Psoas muscle (tissue), 8 donors: ENCODE results near the gene USP40. TPM values are rescaled to one million over a fixed set of nuclear protein-coding genes. Genes with fewer than 3 reads are reported as not detected.

Experiments used
- ATAC-seq, 4 donors: fragments of 200-7000 bp; cut with Tn5 transposase; one replicate each; pipeline ENCODE4 v1.9.1; 2020; ENCODE audit warnings: moderate library complexity in 3 of 4, mild to moderate bottlenecking in 2 of 4
- DNase-seq, 2 donors: peaks; one replicate each; pipeline ENCODE4 v3.0.0-alpha.2; 2020
- H3K27ac ChIP-seq: fragments of 200-600 bp; one replicate; pipeline ENCODE4 v1.8.0; 2022
- H3K27me3 ChIP-seq, 3 donors: fragments of 200-600 bp in 1 of 3; one replicate each; pipeline versions ENCODE4 v1.6.1 to v1.8.0; 2013 to 2022; ENCODE audit warnings: low read length in 2 of 3, mild to moderate bottlenecking in 2 of 3, moderate library complexity in 1 of 3; ENCODE audit not compliant: insufficient read depth in 3 of 3
- H3K36me3 ChIP-seq, 2 donors: fragments of 200-600 bp in 1 of 2; one replicate each; pipeline versions ENCODE4 v1.6.1 to v1.8.0; 2013 to 2022; ENCODE audit warnings: low read depth in 1 of 2, mild to moderate bottlenecking in 1 of 2, moderate library complexity in 1 of 2; ENCODE audit not compliant: insufficient read depth in 1 of 2
- H3K4me1 ChIP-seq: fragments of 200-600 bp; one replicate; pipeline ENCODE4 v1.8.0; 2022
- H3K4me3 ChIP-seq: fragments of 200-600 bp; one replicate; pipeline ENCODE4 v1.8.0; 2022; ENCODE audit warnings: mild to moderate bottlenecking
- H3K9me3 ChIP-seq: fragments of 200-600 bp; one replicate; pipeline ENCODE4 v1.8.0; 2022
- WGBS, 3 donors: extraction: QIAGEN DNeasy Blood & Tissue Kit; methylation state at CpG; one replicate each; pipeline versions ENCODE4 v1.1.6 to v1.1.7; 2013; 5-methylcytosine and 5-hydroxymethylcytosine counted together
- intact Hi-C, 2 donors: fragments of 100-400 bp; cut with DNase I; formaldehyde crosslinking; loops; one replicate each; pipeline versions ENCODE4 v1.11.0 to v1.14.2; 2022
- long read RNA-seq, 2 donors: library from polyadenylated mRNA; unstranded; transcript quantifications; one replicate each; pipeline ENCODE4 v2.0.0, GENCODE V29; 2021
- polyA plus RNA-seq, 3 donors: library from polyadenylated mRNA; stranded (reverse); fragments of 200-250 nt; gene quantifications; one replicate each; pipeline ENCODE4 v1.2.3, GENCODE V29; 2013
- total RNA-seq, 4 donors: library from RNA; stranded (reverse); fragmentation: NEBNext Ultra II Directional in 2 of 4; extraction: Animal tissue kit (Norgen Biotek cat#: 25700) in 2 of 4; gene quantifications; one replicate each; pipeline versions ENCODE4 v1.2.1 to v1.2.4, GENCODE V29; 2021 to 2023
- TF ChIP-seq, protein P1 (sequence below): fragments of 200-600 bp; IDR thresholded peaks from one replicate; pipeline ENCODE4 v1.8.0; 2022; ENCODE audit warnings: antibody characterized with exemption
- donor health status: healthy with polysubstance abuse.
- donor health status: DM: no; HTN: no; CAD: no; lungs with moderate emphysema.
- donor health status: Bipolar disorder and iron deficiency.
- donor health status: healthy.
- donor health status: DM: yes; HTN: yes; CAD: no.
- donor health status: DM: no; HTN: no; CAD: no.
- donor health status: DM: no; HTN: no; CAD: no.
- donor health status: DM: yes; HTN: yes; CAD: no.

USP40 gene, protein sequence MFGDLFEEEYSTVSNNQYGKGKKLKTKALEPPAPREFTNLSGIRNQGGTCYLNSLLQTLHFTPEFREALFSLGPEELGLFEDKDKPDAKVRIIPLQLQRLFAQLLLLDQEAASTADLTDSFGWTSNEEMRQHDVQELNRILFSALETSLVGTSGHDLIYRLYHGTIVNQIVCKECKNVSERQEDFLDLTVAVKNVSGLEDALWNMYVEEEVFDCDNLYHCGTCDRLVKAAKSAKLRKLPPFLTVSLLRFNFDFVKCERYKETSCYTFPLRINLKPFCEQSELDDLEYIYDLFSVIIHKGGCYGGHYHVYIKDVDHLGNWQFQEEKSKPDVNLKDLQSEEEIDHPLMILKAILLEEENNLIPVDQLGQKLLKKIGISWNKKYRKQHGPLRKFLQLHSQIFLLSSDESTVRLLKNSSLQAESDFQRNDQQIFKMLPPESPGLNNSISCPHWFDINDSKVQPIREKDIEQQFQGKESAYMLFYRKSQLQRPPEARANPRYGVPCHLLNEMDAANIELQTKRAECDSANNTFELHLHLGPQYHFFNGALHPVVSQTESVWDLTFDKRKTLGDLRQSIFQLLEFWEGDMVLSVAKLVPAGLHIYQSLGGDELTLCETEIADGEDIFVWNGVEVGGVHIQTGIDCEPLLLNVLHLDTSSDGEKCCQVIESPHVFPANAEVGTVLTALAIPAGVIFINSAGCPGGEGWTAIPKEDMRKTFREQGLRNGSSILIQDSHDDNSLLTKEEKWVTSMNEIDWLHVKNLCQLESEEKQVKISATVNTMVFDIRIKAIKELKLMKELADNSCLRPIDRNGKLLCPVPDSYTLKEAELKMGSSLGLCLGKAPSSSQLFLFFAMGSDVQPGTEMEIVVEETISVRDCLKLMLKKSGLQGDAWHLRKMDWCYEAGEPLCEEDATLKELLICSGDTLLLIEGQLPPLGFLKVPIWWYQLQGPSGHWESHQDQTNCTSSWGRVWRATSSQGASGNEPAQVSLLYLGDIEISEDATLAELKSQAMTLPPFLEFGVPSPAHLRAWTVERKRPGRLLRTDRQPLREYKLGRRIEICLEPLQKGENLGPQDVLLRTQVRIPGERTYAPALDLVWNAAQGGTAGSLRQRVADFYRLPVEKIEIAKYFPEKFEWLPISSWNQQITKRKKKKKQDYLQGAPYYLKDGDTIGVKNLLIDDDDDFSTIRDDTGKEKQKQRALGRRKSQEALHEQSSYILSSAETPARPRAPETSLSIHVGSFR
- 10 to 100 TPM; 13.3 to 23.3 (median 21.9) TPM for total RNA-seq
- polyA plus RNA-seq: 10 to 100 TPM in 1 of 3 donors, 1 to 10 TPM in 2; 9.1 to 19.4 (median 9.3) TPM
- long read RNA-seq, donor 1, partial matches to known transcripts: 4 of 14 reads
- long read RNA-seq, donor 1, other reads (novel, unspliced or antisense): 10 of 14 reads
- long read RNA-seq, donor 2, partial matches to known transcripts: 5 of 18 reads
- long read RNA-seq, donor 2, other reads (novel, unspliced or antisense): 13 of 18 reads

DNA sequence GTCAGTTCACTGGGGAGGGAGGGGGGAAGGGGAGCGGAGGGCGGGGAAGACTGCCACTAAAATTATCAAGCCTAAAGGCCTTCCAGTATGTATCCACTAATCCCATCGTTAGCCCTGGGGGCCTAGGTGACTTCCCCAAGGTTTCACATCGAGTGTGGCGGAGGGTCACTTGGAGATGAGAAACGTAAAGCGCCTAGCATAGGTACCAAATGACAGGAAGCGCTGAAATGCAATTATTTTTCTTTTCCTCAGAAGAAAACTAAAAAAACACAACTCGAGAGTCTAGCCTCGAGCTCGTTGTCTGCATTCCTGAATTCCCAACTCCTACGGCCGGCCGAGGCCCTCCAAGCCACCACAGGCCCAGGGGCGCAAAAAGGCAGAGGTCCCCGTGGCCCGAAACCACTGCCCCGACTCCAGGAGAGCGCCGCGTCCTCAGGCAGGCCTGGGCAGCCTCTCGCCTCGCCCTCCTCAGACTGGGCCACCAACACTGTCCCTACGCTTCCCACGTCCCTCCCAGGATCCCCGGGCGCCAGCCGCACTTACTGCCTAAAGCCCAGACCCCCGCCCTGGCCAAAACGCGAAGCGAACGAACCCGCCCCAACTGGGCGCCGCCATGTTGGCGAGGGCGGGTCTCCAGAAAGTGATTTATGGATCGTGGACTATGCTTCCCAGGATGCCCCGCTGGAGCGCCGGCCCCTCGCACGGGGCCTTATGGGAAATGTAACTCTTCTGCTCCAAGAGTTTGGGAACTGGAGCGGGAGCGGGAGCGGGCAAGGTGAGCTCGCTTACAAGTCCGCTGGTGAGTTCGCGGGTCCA, at the start of gene USP40:
TSS of gene USP40 (minus strand) at position 642 of the 816 bp plus-strand sequence. CDS start 1,228 bp downstream, outside the sequence.
- H3K27me3 ChIP-seq: no peaks in the 10 kb centered on the region
- TF ChIP-seq, protein P1, sequence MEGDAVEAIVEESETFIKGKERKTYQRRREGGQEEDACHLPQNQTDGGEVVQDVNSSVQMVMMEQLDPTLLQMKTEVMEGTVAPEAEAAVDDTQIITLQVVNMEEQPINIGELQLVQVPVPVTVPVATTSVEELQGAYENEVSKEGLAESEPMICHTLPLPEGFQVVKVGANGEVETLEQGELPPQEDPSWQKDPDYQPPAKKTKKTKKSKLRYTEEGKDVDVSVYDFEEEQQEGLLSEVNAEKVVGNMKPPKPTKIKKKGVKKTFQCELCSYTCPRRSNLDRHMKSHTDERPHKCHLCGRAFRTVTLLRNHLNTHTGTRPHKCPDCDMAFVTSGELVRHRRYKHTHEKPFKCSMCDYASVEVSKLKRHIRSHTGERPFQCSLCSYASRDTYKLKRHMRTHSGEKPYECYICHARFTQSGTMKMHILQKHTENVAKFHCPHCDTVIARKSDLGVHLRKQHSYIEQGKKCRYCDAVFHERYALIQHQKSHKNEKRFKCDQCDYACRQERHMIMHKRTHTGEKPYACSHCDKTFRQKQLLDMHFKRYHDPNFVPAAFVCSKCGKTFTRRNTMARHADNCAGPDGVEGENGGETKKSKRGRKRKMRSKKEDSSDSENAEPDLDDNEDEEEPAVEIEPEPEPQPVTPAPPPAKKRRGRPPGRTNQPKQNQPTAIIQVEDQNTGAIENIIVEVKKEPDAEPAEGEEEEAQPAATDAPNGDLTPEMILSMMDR: no peak
- peak; percentile 99 for ATAC-seq
- DNase-seq: peak; percentile 89 to 92
- H3K4me3 ChIP-seq: peak within 1 kb of the TSS; percentile 79
- intact Hi-C loops: no loop called here
- H3K27ac ChIP-seq: peak within 1 kb of the TSS; percentile 97
- no peaks in the 10 kb centered on the region for H3K9me3 ChIP-seq
- WGBS, 3 donors: 0% methylated on average over 51 of the region's 51 CpGs
- peaks cover 0 to 25% of the 10 kb centered on the region in 2 donors for H3K36me3 ChIP-seq
- H3K4me1 ChIP-seq: peaks cover 14% of the 10 kb centered on the region

DNA sequence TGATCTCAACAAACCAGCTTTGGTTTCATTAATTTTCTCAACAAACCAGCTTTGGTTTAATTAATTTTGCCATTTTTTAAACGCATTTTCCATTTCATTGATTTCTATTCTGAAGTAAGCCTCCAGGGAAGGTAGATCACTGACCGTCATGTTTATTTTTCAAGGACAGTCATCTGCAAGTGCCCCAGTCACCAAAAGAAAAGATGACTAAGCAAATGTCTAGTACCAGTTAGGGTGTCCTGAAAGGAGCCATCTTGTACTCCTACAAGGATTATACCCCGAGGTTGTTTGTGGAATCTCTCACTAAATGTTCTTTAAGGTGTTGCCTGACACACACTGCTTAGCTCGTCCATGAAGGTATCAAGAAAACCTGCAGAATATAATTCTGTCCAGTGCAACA, 44.7 kb upstream of the USP40 start:
- Histone ChIP-seq H3K36me3 (no peaks in the 10 kb centered on the region), H3K27ac (no peak overlapping the region), H3K4me3 (no peak overlapping the region), H3K4me1 (no peaks in the 10 kb centered on the region), H3K27me3 (peaks cover 0 to 1% (median 0%) of the 10 kb centered on the region in 3 donors), H3K9me3 (peaks cover 8% of the 10 kb centered on the region)
- WGBS, 3 donors: 73 to 79% (median 77%) methylated on average over 4 of the region's 4 CpGs
- intact Hi-C loops: no loop called here
- TF ChIP-seq, protein P1: no peak
- DNase-seq: no peak
- ATAC-seq: no peak

DNA sequence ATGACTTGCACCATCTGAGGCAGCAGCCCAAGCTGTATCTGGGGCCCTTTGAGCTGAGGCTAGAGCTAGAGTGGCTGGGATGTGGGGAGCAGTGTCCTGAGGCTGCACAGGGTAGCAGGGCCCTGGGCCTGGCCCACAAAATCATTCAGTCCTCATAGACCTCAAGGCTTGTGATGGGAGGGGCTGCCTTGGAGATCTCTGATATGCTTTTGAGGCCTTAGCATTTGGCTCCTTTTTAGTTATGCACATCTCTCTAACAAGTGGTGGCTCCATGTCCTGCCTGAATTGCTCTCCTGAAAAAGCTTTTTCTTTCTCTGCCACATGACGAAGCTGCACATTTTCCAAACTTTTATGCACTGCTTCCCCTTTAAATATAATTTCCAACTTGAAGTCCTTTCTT, 39.1 kb upstream of the USP40 start:
- Histone ChIP-seq H3K4me1 (no peaks in the 10 kb centered on the region), H3K4me3 (no peak overlapping the region), H3K27ac (no peak overlapping the region), H3K36me3 (no peaks in the 10 kb centered on the region), H3K27me3 (peaks cover 0 to 3% (median 1%) of the 10 kb centered on the region in 3 donors), H3K9me3 (no peaks in the 10 kb centered on the region)
- intact Hi-C loops: no loop called here
- ATAC-seq: no peak
- 78 to 90% (median 86%) methylated on average over 1 of the region's 1 CpG for WGBS, 3 donors
- no peak for DNase-seq
- TF ChIP-seq, protein P1: no peak

DNA sequence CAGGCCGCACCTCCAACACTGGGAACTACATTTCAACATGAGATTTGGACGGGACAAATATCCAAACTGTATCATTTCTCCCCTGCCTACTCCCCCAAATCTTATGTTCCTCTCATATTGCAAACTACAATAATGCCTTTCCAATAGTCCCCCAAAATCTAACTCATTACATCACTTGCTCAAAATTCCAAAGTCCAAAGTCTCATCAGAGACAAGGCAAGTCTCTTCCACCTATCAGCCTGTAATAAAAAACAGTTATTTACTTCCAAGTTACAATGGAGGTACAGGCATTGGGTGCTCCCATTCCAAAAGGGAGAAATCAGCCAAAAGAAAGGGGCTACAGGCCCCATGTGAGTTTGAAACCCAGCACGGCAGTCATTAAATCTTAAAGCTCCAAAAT, 38.2 kb upstream of the USP40 start:
- 84 to 89% (median 88%) methylated on average over 3 of the region's 3 CpGs for WGBS, 3 donors
- H3K4me3 ChIP-seq: no peak overlapping the region
- TF ChIP-seq, protein P1: no peak
- H3K36me3 ChIP-seq: no peaks in the 10 kb centered on the region
- intact Hi-C loops: no loop called here
- DNase-seq: no peak
- H3K4me1 ChIP-seq: no peaks in the 10 kb centered on the region
- H3K27ac ChIP-seq: no peak overlapping the region
- no peak for ATAC-seq
- peaks cover 0 to 3% (median 1%) of the 10 kb centered on the region in 3 donors for H3K27me3 ChIP-seq
- no peaks in the 10 kb centered on the region for H3K9me3 ChIP-seq
